Airway epithelial cell (primary cell): ENCODE data around the gene SLCO1A2. TPM values are rescaled to one million over a fixed set of nuclear protein-coding genes. Genes with fewer than 3 reads are reported as not detected.

ENCODE experiments used
- total RNA-seq: library from RNA; depleted of rRNA; stranded (reverse); fragments of >200 nt; gene quantifications from 2 replicates; pipeline ENCODE4 v1.2.3, GENCODE V29; 2015

SLCO1A2 gene, protein sequence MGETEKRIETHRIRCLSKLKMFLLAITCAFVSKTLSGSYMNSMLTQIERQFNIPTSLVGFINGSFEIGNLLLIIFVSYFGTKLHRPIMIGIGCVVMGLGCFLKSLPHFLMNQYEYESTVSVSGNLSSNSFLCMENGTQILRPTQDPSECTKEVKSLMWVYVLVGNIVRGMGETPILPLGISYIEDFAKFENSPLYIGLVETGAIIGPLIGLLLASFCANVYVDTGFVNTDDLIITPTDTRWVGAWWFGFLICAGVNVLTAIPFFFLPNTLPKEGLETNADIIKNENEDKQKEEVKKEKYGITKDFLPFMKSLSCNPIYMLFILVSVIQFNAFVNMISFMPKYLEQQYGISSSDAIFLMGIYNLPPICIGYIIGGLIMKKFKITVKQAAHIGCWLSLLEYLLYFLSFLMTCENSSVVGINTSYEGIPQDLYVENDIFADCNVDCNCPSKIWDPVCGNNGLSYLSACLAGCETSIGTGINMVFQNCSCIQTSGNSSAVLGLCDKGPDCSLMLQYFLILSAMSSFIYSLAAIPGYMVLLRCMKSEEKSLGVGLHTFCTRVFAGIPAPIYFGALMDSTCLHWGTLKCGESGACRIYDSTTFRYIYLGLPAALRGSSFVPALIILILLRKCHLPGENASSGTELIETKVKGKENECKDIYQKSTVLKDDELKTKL
- not detected in 2 replicates for total RNA-seq

DNA sequence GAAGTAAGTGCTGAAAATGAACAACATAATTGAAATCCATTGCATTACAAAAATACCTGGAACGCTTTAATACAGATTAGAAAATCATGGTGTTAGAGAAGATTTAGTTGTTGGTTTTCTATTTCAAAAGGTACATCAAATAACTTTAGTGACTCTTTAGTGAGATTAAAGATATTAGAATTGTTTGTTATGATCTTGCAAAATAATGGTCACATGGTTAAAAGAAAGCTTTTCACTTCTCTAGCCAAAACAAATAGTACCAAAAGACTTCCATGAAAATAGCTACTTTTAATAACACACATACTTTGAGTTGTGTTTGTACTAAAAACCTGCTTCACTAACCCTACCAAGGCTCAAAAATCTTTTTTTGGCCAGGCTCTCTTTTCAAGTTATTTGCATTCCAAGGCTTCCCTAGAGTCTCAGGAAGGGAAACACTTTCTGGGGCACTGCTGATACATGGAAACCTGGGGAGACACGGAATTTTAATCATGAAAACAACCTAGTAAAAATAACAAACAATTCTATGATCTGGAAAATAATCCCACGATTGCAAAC is at the start of gene SLCO1A2:
SLCO1A2 (minus strand) TSS at position 147 of the 555 bp plus-strand sequence. CDS start 270 bp downstream, outside the sequence.

DNA sequence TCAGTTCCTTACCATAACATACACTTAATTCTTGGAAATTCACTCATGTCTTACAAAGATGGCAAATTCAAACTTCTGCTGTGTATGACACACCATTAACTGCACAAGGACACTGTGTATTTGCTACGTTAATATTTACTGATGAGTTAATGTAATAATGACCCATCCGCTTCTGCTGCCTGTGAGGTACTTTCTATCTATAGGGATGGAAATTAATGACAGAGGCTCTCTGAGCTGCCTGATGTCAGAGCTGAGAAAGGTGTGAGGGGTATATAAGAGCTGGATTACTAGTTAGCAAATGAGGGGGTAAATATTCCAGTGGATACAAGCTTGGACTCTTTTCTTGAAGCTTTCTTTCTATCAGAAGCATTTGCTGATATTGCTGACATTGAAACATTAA is 37.9 kb upstream of the SLCO1A2 start, which contains the start of gene IAPP:
IAPP (plus strand) TSS at position 301 of the 400 bp plus-strand sequence. CDS start 450 bp downstream, outside the sequence.

Other genes starting within 250 kb of the SLCO1A2 start
- gene SLCO1B1, start 203.7 kb downstream of the SLCO1A2 start, total RNA-seq: not detected in 2 replicates
- not detected in 2 replicates for gene IAPP, start 38.0 kb upstream of the SLCO1A2 start, total RNA-seq
- 9.9 and 11.6 TPM in 2 replicates for gene PYROXD1, start 102.7 kb upstream of the SLCO1A2 start, total RNA-seq
- gene RECQL, start 166.7 kb upstream of the SLCO1A2 start, total RNA-seq: 35.3 and 38.1 TPM in 2 replicates
- gene GOLT1B, start 166.9 kb upstream of the SLCO1A2 start, total RNA-seq: 19.9 and 24.5 TPM in 2 replicates
- gene SPX, start 191.4 kb upstream of the SLCO1A2 start, total RNA-seq: 2.0 and 8.3 TPM in 2 replicates